Measurements from ENCODE around the gene ARPP21. TPM values are rescaled to one million over a fixed set of nuclear protein-coding genes. Genes with fewer than 3 reads are reported as not detected.

Gene ARPP21
- total and polyA plus RNA-seq, 10 donors, result 0.07 to 0.39 (median 0.12) TPM; not detected in 7

- Histone ChIP-seq H3K27ac (no peak overlapping the region), H3K36me3 (no peaks in the 10 kb centered on the region), H3K27me3 (replicated peaks in 1 of 7) (peaks cover 8 to 45% (median 21%) of the 10 kb centered on the region in 7 donors), H3K4me3 (peak overlapping the region in 1 of 8 donors; percentile 62), H3K4me1 (peaks cover 0 to 14% (median 9%) of the 10 kb centered on the region in 6 donors), H3K9me3 (no peaks in the 10 kb centered on the region)
- 79 to 88% (median 86%) methylated on average over 15 of the region's 15 CpGs for WGBS, 5 donors
- intact Hi-C loops (cut with DNase I; ENCODE audit: low total_unique reads), result no loop called here
- TF ChIP-seq CTCF (IDR thresholded peaks at IDR 0.05 in 8 of 11, conservative IDR thresholded peaks at IDR 0.05 in 3 of 11) (no peak), POLR2AphosphoS5 (IDR thresholded peaks at IDR 0.05) (no peak), POLR2A (IDR thresholded peaks at IDR 0.05) (no peak)
- no peak for DNase-seq
Observed at GRCh38 chr3:35638251-35638979, 910 bp upstream of the ARPP21 start.

- Histone ChIP-seq H3K36me3 (no peaks in the 10 kb centered on the region), H3K4me3 (peak overlapping the region in 6 of 8 donors; percentile 15 to 62 (median 26)), H3K27me3 (replicated peaks in 1 of 7) (peaks cover 8 to 45% (median 21%) of the 10 kb centered on the region in 7 donors), H3K27ac (no peak overlapping the region), H3K4me1 (peaks cover 0 to 14% (median 9%) of the 10 kb centered on the region in 6 donors), H3K9me3 (no peaks in the 10 kb centered on the region)
- DNase-seq, result no peak
- 14 to 32% (median 21%) methylated on average over 20 to 21 of the region's 21 CpGs for WGBS, 5 donors
- intact Hi-C loops (cut with DNase I; ENCODE audit: low total_unique reads), result no loop called here
- no peak for TF ChIP-seq POLR2AphosphoS5 (IDR thresholded peaks at IDR 0.05)
- TF ChIP-seq POLR2A (IDR thresholded peaks at IDR 0.05), result no peak
- TF ChIP-seq CTCF (IDR thresholded peaks at IDR 0.05 in 8 of 11, conservative IDR thresholded peaks at IDR 0.05 in 3 of 11), result no peak
Observed at GRCh38 chr3:35638980-35639253, 408 bp upstream of the ARPP21 start.

GRCh38 chr3:35640190-35641165 is 1.2 kb downstream of the ARPP21 start:
- TF ChIP-seq POLR2A (IDR thresholded peaks at IDR 0.05) (no peak), POLR2AphosphoS5 (IDR thresholded peaks at IDR 0.05) (no peak), CTCF (IDR thresholded peaks at IDR 0.05 in 8 of 11, conservative IDR thresholded peaks at IDR 0.05 in 3 of 11) (no peak)
- H3K4me1 ChIP-seq, result peaks cover 0 to 14% (median 9%) of the 10 kb centered on the region in 6 donors
- H3K27me3 ChIP-seq (replicated peaks in 1 of 7), result peaks cover 8 to 45% (median 21%) of the 10 kb centered on the region in 7 donors
- WGBS, 5 donors, result 43 to 56% (median 52%) methylated on average over 10 of the region's 10 CpGs
- H3K36me3 ChIP-seq, result no peaks in the 10 kb centered on the region
- no peaks in the 10 kb centered on the region for H3K9me3 ChIP-seq
- intact Hi-C loops (cut with DNase I; ENCODE audit: low total_unique reads), result no loop called here
- H3K27ac ChIP-seq, result no peak overlapping the region
- DNase-seq, result no peak
- H3K4me3 ChIP-seq, result peak overlapping the region in 4 of 8 donors; percentile 15 to 62 (median 27)

- Histone ChIP-seq H3K36me3 (no peaks in the 10 kb centered on the region), H3K27me3 (replicated peaks in 1 of 7) (peaks cover 8 to 45% (median 21%) of the 10 kb centered on the region in 7 donors), H3K27ac (no peak overlapping the region), H3K9me3 (no peaks in the 10 kb centered on the region), H3K4me1 (peaks cover 0 to 14% (median 9%) of the 10 kb centered on the region in 6 donors), H3K4me3 (no peak overlapping the region)
- intact Hi-C loops (cut with DNase I; ENCODE audit: low total_unique reads), result no loop called here
- WGBS, 5 donors, result 47 to 67% (median 51%) methylated on average over 1 of the region's 1 CpG
- TF ChIP-seq CTCF (IDR thresholded peaks at IDR 0.05 in 8 of 11, conservative IDR thresholded peaks at IDR 0.05 in 3 of 11), result no peak
- TF ChIP-seq POLR2A (IDR thresholded peaks at IDR 0.05), result no peak
- TF ChIP-seq POLR2AphosphoS5 (IDR thresholded peaks at IDR 0.05), result no peak
- DNase-seq, result no peak
Observed at GRCh38 chr3:35641331-35641730, 2.0 kb downstream of the ARPP21 start.
